CD4-positive, alpha-beta T cell treated with Interferon alpha-2 for 1 hour (primary cell): ENCODE data around the gene SPR.

Source experiments
- DNase-seq, 2 donors: peaks; one replicate each; pipeline ENCODE4 v3.0.0-alpha.2; 2020 to 2022

Gene SPR

DNA sequence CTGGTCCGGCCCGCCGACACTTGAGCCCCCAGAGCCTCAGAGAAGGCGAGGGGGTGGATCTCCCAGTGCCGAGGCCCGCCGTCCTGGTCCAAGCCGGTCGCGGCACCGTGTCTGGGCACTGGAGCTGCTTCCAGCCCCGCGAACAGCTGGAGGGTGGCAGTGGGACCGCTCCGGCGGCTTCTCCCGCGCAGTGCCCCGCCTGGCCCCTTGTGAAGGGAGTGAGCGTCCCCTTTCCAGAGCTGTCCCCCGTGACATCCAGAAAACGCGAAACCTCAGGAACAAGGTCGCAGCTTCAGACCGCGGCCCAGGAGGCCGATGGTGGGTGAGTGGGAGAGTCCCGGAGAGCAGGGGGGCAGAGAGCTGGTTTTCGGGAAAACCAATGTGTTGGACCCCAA is 29.5 kb downstream of the SPR start:
- no peak for DNase-seq

GRCh38 chr2:72917138-72917876 is 30.1 kb downstream of the SPR start, which contains the start of gene EMX1:
Gene EMX1 (plus strand): TSS chr2:72917519. CDS start chr2:72917853, 334 bp downstream.
- DNase-seq = peak; percentile 27 to 50

- DNase-seq = no peak
These were observed 30.8 kb downstream of the SPR start for GRCh38 chr2:72917877-72918553.

GRCh38 chr2:72919414-72920317 is 32.5 kb downstream of the SPR start:
- no peak for DNase-seq

DNA sequence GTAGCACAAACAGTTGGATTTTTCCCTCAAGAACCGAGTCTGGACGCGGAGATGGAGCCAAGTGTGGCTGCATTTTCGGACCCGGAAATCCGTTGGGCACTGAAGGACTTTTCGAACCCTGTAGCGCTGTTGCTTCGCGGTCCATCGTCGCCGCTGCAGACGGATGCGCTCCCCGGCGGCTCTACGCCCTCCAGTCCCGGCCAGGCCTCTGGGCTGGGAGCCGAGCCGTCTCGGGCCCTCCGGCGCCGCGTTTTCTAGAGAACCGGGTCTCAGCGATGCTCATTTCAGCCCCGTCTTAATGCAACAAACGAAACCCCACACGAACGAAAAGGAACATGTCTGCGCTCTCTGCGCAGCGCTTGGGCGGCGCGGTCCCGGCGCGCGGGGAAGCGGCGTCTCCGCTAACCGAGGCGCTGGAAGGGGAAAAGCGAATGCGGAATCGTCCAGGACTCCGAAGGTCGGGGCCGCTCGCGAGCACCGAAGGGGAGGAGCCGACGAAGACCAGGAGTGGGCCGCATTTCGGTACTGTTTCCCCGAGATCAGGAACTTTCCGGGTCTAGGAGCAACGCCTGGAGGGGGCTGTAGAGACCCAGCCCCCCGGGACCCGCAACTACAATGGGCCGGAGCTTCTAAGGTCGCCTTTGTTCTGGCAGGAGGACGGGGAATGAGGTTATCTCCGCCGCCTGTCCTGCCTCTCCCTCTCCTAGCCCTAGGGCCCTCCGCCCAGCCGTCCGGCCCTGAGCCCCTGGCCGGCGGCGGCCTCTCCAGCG is 33.3 kb downstream of the SPR start:
- DNase-seq = no peak

DNA sequence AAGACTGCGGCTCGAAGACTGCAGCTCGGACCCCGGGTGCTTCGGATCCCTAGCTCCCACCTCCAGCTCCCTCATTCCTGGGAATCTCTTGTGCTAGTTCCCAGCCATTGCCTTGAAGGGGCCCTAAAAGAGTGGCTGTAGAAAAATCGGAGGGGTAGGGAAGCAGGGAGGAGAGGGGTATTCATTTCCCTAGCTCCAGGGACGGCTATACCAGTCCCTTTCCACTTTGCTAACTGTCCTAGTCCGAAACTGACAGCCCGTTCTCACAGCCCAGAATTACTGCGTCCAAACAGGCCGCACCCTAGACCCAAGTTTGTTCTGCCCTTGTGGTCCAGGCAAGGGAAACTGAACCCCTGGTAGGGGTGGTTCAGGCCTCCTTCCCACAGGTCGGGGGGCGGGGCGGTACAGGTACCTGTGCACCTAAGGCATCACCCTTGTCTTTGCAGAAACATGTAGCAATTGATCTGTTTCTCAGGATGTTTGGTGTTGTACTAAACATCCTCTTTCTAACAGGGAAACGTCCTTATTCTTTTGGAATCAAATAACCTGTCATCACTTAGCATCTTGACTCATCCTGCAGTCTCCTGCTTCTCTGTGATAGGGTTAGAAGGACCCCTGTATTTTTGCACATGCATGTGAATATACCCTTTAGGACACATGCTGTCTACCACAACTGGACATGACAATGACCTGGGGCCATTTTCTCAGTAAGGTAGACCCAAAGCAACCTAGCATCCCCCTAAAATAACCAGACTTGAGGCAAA is 34.1 kb downstream of the SPR start:
- DNase-seq = no peak

- no peak for DNase-seq
These were observed 34.6 kb downstream of the SPR start for GRCh38 chr2:72921853-72922252.

DNA sequence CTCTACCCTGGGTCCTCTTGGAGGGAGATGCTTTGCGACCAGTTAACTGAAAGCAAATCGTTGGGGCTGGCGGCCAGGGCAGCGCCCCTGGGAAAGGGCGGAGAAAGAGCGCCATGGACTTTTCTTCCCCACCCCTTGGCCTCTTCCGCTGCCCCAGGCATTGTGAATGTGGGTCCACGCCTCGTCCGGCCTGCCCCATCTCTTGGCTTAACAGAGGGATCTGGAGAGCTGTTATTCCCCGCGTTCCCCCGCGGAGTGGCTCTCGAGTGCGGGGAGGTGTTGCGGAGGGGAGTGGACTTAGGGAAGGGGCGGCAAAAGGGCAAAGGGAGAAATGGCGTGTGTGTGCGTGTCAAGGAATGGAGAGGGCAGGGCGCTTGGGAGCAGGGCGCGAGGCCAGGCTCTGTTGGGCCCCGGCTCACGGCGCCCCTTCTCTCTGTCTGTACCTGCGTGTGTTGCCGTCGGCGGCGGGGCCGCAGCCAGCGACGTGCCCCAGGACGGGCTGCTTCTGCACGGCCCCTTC is 36.7 kb downstream of the SPR start:
- DNase-seq = no peak

DNA sequence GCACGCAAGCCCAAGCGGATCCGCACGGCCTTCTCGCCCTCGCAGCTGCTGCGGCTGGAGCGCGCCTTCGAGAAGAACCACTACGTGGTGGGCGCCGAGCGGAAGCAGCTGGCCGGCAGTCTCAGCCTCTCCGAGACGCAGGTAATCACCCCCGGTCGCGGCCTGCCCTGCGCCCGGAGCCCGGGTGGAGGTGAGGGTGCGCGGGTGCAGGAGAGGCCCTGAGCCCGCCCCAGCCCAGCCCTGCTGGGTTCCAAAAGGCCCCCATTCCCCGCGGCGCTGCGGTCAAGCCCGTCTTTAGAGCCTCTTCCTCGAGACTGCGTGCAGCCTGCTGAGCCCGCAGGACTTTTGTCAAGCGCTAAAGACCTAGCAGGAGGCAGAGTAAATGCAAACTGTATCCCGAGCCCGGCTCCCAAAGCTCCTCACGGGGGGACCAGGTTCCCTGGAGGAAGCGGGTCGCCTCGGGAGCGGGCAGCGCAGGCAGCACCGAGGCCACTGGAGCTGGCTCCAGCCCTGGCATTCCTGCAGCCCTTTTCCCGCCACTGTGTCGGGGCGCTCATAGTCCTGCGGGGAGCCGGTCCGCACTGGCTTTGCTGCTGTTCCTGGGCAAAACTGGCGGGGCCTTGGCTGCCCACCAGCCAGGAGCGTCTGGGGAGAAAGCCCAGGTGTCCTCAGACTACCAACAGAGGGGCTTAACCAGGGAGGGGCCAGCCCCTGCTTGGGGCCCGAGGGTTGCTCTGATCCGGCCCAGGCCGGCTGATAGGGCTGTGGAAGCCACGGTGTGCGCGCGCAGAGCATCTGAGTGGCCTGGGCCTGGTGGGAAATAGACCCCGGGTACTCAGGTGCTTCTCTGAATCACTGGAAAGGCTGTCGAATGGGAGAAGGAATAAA is 37.4 kb downstream of the SPR start:
- DNase-seq = no peak

- no peak for DNase-seq
These were observed 38.2 kb downstream of the SPR start for GRCh38 chr2:72925328-72925943.

DNA sequence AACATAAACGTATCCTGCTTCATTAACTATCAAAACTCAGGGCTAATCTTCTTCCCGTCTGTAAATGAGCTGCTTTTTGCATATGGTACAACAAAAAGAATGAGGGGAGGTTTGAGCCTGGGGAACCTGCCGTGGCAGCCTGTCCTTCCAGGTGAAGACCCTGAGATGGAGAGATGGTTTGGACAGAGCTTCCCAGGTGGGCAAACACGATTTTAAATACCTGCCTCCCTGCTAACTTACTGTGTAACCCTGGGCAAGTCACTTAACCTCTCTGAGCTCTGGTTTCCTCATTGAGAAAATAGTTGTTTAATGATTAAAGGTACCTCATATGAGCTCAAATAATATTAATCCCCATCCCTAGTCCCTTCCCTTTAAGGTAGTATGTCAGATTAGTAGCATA is 39.2 kb downstream of the SPR start:
- no peak for DNase-seq

DNA sequence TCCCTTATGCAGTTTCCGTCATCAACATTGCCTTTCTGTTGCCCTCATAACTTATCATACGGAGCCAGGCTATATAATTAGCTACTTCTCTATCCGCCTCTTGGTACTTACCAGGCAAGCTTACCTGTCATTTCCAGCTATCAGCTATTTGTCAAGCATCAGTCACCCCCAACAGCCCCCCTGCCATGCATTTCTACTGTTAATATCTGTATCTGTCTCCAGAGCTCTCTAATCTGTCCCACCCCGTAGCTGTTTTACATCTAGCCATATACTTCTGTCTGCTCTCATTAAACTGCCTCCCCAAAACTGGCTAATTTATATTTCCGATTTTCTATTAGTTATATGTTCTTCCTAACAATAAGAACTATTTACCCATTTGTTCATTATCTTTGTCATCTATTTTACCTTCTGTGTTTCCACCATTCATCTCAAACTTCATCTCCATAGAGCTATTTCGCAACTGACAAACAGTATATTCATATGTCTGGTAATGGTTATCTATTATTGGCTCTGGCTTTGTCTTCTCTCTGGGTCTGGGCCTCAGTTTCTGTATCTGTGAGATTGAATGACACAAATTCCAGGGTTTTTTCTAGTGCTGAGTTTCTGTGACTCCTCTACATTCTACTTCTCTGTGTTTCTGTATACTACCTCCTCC is 39.7 kb downstream of the SPR start:
- DNase-seq = no peak

DNA sequence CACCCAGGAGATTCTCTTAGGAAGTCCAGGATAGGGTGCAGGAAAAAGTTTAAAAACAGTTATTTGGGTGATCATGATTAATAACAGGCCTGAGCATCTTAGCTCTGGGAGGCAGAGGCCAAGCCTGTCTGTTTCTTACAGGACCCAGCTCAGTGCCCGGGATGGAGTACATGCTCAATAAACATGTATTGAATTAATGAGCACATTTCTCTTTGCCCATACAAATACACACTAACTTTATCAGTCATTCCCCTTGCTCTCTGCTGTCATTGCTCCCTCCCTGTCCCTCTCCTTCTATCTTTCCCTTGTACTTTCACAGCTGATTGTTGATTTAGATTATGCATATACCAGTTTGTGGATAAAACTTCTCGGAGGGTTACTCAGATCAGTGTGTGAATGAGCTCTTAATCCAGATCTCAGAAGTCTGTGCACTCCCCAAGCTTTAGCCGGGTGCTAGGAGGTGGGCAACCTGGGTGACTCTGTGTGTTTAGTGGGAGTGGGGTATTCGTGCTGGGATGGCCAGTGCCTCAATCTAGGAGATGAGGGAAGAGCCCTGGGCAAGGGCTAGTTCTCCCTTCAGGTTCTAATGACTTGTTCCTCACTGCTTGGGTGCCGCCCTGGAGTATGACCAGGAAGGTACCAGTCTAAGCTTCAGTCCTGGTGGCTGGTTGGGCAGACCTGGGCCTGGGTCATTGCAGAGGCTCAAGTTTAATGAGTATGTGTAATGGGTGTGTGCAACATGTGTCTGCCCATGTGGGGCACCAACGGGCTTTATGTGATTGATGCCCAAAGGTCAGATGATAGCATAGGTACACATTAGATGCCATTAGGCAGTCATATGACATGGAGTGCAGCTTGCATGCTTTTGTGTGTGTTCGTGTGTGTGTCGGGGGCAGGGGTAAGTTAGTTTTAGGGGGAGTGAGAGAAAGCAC is 40.7 kb downstream of the SPR start:
- DNase-seq = no peak

GRCh38 chr2:72929010-72929409 is 41.8 kb downstream of the SPR start:
- no peak for DNase-seq

DNA sequence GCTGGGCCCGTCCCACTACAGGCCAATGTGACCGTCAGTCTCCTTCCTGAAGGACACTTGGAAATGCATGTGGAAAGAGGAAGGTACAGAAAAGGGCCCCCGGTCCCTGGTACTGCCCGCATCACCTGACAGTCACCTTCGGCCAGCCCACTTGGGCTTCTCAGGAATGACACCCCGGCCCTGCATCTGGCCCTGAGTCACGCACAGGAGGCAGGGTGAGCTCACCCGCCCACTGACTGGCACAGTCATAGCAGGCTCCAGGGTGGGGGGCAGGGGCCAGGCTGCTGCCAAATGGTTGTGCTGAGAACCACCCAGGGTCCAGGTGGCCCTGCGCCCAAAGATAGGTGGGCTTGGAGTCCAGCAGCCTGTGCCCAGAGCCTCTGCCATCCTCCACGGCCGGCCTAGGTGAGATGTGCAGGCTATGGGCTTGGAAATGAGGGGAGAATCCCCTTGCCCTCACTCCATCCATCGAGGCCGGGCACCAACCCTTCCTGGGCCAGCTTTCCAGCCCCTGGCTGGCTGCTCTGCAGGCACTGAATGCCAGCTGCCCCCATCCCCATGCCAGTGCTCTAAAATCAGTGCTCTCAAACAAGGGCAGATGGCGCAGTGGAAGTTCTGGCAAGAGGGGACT is 44.2 kb downstream of the SPR start:
- no peak for DNase-seq

DNA sequence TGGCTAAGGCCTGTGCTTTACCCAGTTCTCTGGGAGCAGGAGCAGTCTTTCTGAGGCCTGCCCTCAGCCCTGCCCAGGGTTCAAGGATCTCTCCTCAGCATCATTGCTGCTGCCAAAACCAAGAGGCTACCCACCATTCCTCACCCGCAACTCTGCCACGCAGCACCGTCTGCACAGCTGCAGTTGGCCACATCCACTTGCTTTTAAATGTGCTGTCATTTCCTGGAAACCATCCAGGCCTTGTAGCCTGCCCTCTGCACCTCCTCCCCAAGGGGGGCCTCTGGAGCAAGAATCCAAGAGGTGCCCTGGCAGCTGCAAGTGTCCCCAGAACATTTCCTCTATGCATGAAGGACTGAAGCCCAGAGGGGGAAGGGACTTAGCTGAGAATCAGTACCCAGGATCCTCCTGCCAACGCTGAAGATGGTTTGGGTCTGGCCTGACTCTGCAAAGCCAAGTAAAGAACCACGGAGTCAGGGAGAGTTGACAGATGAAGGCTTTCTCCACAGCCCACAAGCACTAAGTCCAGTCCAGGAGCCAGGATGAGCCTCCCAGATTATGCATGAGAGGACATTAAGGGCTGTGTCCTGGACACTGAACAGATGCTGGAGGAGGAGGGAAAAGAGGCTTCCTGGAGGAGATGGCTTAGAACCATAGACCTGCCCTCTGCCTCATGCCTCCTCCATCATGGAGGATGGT is 45.0 kb downstream of the SPR start:
- no peak for DNase-seq

- DNase-seq = no peak
These were observed 45.6 kb downstream of the SPR start for GRCh38 chr2:72932805-72933204.
